NB4 (cell line): ENCODE data around the gene CACTIN.

Experiments
- MYC ChIP-seq: IDR thresholded peaks from 2 replicates; pipeline ENCODE4 v1.6.1; 2011; ENCODE audit warnings: low read depth, low read length
- POLR2A ChIP-seq: IDR thresholded peaks from 2 replicates; pipeline ENCODE4 v1.6.1; 2011; ENCODE audit warnings: mild to moderate bottlenecking; ENCODE audit not compliant: insufficient read length; ENCODE audit errors: extremely low read depth
- TF ChIP-seq, protein P1 (sequence below): IDR thresholded peaks from one replicate; pipeline ENCODE4 v1.5.1; 2012; ENCODE audit warnings: low read depth, low read length
- TF ChIP-seq, protein P2 (sequence below): IDR thresholded peaks from 2 replicates; pipeline ENCODE4 v1.6.1; 2011; ENCODE audit warnings: low read depth, low read length

- TF ChIP-seq, protein P1, sequence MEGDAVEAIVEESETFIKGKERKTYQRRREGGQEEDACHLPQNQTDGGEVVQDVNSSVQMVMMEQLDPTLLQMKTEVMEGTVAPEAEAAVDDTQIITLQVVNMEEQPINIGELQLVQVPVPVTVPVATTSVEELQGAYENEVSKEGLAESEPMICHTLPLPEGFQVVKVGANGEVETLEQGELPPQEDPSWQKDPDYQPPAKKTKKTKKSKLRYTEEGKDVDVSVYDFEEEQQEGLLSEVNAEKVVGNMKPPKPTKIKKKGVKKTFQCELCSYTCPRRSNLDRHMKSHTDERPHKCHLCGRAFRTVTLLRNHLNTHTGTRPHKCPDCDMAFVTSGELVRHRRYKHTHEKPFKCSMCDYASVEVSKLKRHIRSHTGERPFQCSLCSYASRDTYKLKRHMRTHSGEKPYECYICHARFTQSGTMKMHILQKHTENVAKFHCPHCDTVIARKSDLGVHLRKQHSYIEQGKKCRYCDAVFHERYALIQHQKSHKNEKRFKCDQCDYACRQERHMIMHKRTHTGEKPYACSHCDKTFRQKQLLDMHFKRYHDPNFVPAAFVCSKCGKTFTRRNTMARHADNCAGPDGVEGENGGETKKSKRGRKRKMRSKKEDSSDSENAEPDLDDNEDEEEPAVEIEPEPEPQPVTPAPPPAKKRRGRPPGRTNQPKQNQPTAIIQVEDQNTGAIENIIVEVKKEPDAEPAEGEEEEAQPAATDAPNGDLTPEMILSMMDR, result no peak
- TF ChIP-seq POLR2A (no peak), MYC (no peak)
- TF ChIP-seq, protein P2, sequence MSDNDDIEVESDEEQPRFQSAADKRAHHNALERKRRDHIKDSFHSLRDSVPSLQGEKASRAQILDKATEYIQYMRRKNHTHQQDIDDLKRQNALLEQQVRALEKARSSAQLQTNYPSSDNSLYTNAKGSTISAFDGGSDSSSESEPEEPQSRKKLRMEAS, result no peak
Observed at GRCh38 chr19:3606690-3607289, 19.8 kb downstream of the CACTIN start, which contains the start of gene TBXA2R.
